Stomach (tissue), 9 donors: ENCODE measurements around the gene NXPH4. TPM values are rescaled to one million over a fixed set of nuclear protein-coding genes. Genes with fewer than 3 reads are reported as not detected.

ENCODE experiments used
- DNase-seq, 2 donors: peaks; one replicate each; pipeline versions ENCODE4 v3.0.0 to v3.0.0-alpha.2; 2013 to 2019
- H3K27ac ChIP-seq, 5 donors: fragments of 200-600 bp in 4 of 5; sonication (generic) in 4 of 5; one replicate each; pipeline ENCODE4 v1.5.1; 2013 to 2019; ENCODE audit warnings: mild to moderate bottlenecking in 1 of 5, moderate library complexity in 1 of 5
- H3K27me3 ChIP-seq, 3 donors: fragments of 200-600 bp; sonication (generic); one replicate each; pipeline ENCODE4 v1.5.1; 2017 to 2019; ENCODE audit warnings: mixed run types in 1 of 3
- H3K36me3 ChIP-seq, 4 donors: fragments of 200-600 bp; sonication (generic); 1 replicate in 3 of 4; 2 replicates in 1 of 4; pipeline ENCODE4 v1.5.1; 2016 to 2019
- H3K4me1 ChIP-seq, 4 donors: fragments of 200-600 bp; sonication (generic); one replicate each; pipeline ENCODE4 v1.5.1; 2016 to 2019
- H3K4me3 ChIP-seq, 4 donors: fragments of 200-600 bp; sonication (generic) in 3 of 4; one replicate each; pipeline ENCODE4 v1.5.1; 2016 to 2019; ENCODE audit warnings: mild to moderate bottlenecking in 1 of 4
- H3K9me3 ChIP-seq, 4 donors: fragments of 200-600 bp; sonication (generic); one replicate each; pipeline ENCODE4 v1.5.1; 2016 to 2019
- CTCF ChIP-seq, 7 experiments: fragments of 450-650 bp in 4 of 7; fragments of 200-600 bp in 3 of 7; sonication (generic) in 3 of 7; IDR thresholded peaks; one replicate each; pipeline ENCODE4 v1.5.1; 2016 to 2019; ENCODE audit warnings: antibody characterized with exemption in 7 of 7, control low read depth in 2 of 7, mild to moderate bottlenecking in 1 of 7
- EP300 ChIP-seq: sonication (generic); formaldehyde crosslinking; IDR thresholded peaks from one replicate; pipeline ENCODE4 v1.6.1; 2017; ENCODE audit warnings: antibody characterized with exemption
- POLR2A ChIP-seq, 4 donors: fragments of 450-650 bp; IDR thresholded peaks; one replicate each; pipeline ENCODE4 v1.6.1; 2016; ENCODE audit warnings: antibody characterized with exemption in 4 of 4, control low read depth in 2 of 4, mild to moderate bottlenecking in 1 of 4, moderate library complexity in 1 of 4
- POLR2AphosphoS5 ChIP-seq, 3 donors: sonication (generic); formaldehyde crosslinking; IDR thresholded peaks; one replicate each; pipeline ENCODE4 v1.6.1; 2016; ENCODE audit warnings: antibody characterized with exemption in 3 of 3
- WGBS, 5 donors: extraction: QIAGEN DNeasy Blood & Tissue Kit in 3 of 5; methylation state at CpG; one replicate each; pipeline versions ENCODE4 v1.1.5 to v1.1.7; 2013 to 2018; 5-methylcytosine and 5-hydroxymethylcytosine counted together
- intact Hi-C: fragments of 100-400 bp; cut with DNase I; formaldehyde crosslinking; loops from one replicate; pipeline ENCODE4 v1.15.1; 2023; ENCODE audit warnings: low total_unique reads
- polyA plus RNA-seq, 3 donors: library from polyadenylated mRNA; stranded (reverse); fragments of 200-250 nt; gene quantifications; one replicate each; pipeline ENCODE4 v1.2.3, GENCODE V29; 2013
- total RNA-seq, 5 donors: library from RNA; depleted of rRNA; stranded (reverse); fragments of >200 nt; gene quantifications; one replicate each; pipeline versions ENCODE4 v1.1.0 to v1.2.3, GENCODE V29; 2014 to 2016
- donor health status: healthy with polysubstance abuse.
- donor health status: Bipolar disorder and iron deficiency.
- donor health status: healthy.

The NXPH4 gene
- total and polyA plus RNA-seq, 8 donors: 0.18 to 0.44 (median 0.30) TPM; not detected in 5

- no peak for DNase-seq
- TF ChIP-seq POLR2A (IDR thresholded peaks at IDR 0.05) (no peak), POLR2AphosphoS5 (IDR thresholded peaks at IDR 0.05) (no peak), EP300 (no peak), CTCF (IDR thresholded peaks at IDR 0.05) (no peak)
- H3K27ac ChIP-seq: no peak overlapping the region
- peaks cover 77 to 100% (median 100%) of the 10 kb centered on the region in 4 donors for H3K36me3 ChIP-seq
- no peaks in the 10 kb centered on the region for H3K4me1 ChIP-seq
- no peaks in the 10 kb centered on the region for H3K9me3 ChIP-seq
- H3K27me3 ChIP-seq: no peaks in the 10 kb centered on the region
- H3K4me3 ChIP-seq: no peak overlapping the region
- intact Hi-C loops: no loop called here
- WGBS, 5 donors: 89 to 96% (median 92%) methylated on average over 15 to 16 of the region's 16 CpGs
Observed at GRCh38 chr12:57192920-57193319, 23.7 kb upstream of the NXPH4 start.

GRCh38 chr12:57193706-57194245 is 22.8 kb upstream of the NXPH4 start:
- WGBS, 5 donors: 85 to 90% (median 89%) methylated on average over 19 of the region's 19 CpGs
- H3K36me3 ChIP-seq: peaks cover 78 to 100% (median 100%) of the 10 kb centered on the region in 4 donors

GRCh38 chr12:57194253-57194652 is 22.3 kb upstream of the NXPH4 start:
- TF ChIP-seq CTCF (IDR thresholded peaks at IDR 0.05) (no peak), EP300 (no peak), POLR2AphosphoS5 (IDR thresholded peaks at IDR 0.05) (no peak), POLR2A (IDR thresholded peaks at IDR 0.05) (no peak)
- peaks cover 80 to 100% (median 100%) of the 10 kb centered on the region in 4 donors for H3K36me3 ChIP-seq
- H3K27me3 ChIP-seq: no peaks in the 10 kb centered on the region
- no peaks in the 10 kb centered on the region for H3K4me1 ChIP-seq
- no peaks in the 10 kb centered on the region for H3K9me3 ChIP-seq
- no peak for DNase-seq
- intact Hi-C loops: no loop called here
- H3K27ac ChIP-seq: no peak overlapping the region
- 86 to 94% (median 92%) methylated on average over 15 to 18 of the region's 18 CpGs for WGBS, 5 donors
- no peak overlapping the region for H3K4me3 ChIP-seq

More at GRCh38 chr12:57193706-57194245, 22.8 kb upstream of the NXPH4 start:
- no peak overlapping the region for H3K27ac ChIP-seq
- no peaks in the 10 kb centered on the region for H3K9me3 ChIP-seq
- no peaks in the 10 kb centered on the region for H3K27me3 ChIP-seq
- H3K4me1 ChIP-seq: no peaks in the 10 kb centered on the region
- no peak for DNase-seq
- no peak for TF ChIP-seq EP300
- no peak for TF ChIP-seq POLR2AphosphoS5 (IDR thresholded peaks at IDR 0.05)
- TF ChIP-seq POLR2A (IDR thresholded peaks at IDR 0.05): no peak
- no peak for TF ChIP-seq CTCF (IDR thresholded peaks at IDR 0.05)
- H3K4me3 ChIP-seq: no peak overlapping the region
- intact Hi-C loops: no loop called here

GRCh38 chr12:57195186-57195585 is 21.4 kb upstream of the NXPH4 start:
- Histone ChIP-seq H3K27ac (no peak overlapping the region), H3K4me3 (no peak overlapping the region), H3K4me1 (no peaks in the 10 kb centered on the region), H3K9me3 (no peaks in the 10 kb centered on the region), H3K27me3 (no peaks in the 10 kb centered on the region), H3K36me3 (peaks cover 89 to 100% (median 100%) of the 10 kb centered on the region in 4 donors)
- 88 to 93% (median 90%) methylated on average over 17 to 19 of the region's 19 CpGs for WGBS, 5 donors
- intact Hi-C loops: no loop called here
- DNase-seq: no peak
- TF ChIP-seq POLR2A (IDR thresholded peaks at IDR 0.05) (no peak), CTCF (IDR thresholded peaks at IDR 0.05) (no peak), POLR2AphosphoS5 (IDR thresholded peaks at IDR 0.05) (no peak), EP300 (no peak)
